K562 (cell line): ENCODE data around the gene BLZF1. TPM values are rescaled to one million over a fixed set of nuclear protein-coding genes. Genes with fewer than 3 reads are reported as not detected.
A peak's percentile ranks its signal among the peaks of the same experiment; 100 is the strongest.

ENCODE experiments used
- ARNT ChIP-seq, 2 experiments: fragments of 450-650 bp; IDR thresholded peaks; 2 replicates each; pipeline ENCODE4 v1.6.1; 2016; ENCODE audit warnings: mild to moderate bottlenecking in 1 of 2
- BRD9 ChIP-seq: fragments of 450-650 bp; IDR thresholded peaks from 2 replicates; pipeline ENCODE4 v1.6.1; 2018; ENCODE audit warnings: low read depth; ENCODE audit not compliant: partially characterized antibody
- COPS2 ChIP-seq: fragments of 450-650 bp; conservative IDR thresholded peaks from 2 replicates; pipeline ENCODE4 v1.6.1; 2016; ENCODE audit warnings: mild to moderate bottlenecking, moderate library complexity
- DMBX1 ChIP-seq: fragments of 250-450 bp; sonication (Bioruptor Pico); IDR thresholded peaks from 2 replicates; pipeline ENCODE4 v1.8.0; 2022; ENCODE audit warnings: inconsistent platforms, mild to moderate bottlenecking, moderate library complexity, borderline replicate concordance
- HMG20B ChIP-seq: fragments of 250-450 bp; sonication (Bioruptor Pico); IDR thresholded peaks from 2 replicates; pipeline ENCODE4 v1.5.0; 2021; ENCODE audit warnings: mild to moderate bottlenecking
- KDM1A ChIP-seq, 2 experiments: fragments of 450-650 bp; IDR thresholded peaks; 2 replicates each; pipeline ENCODE4 v1.6.1; 2016; ENCODE audit warnings: mild to moderate bottlenecking in 2 of 2
- MEF2A ChIP-seq: IDR thresholded peaks from 2 replicates; pipeline ENCODE4 v1.6.1; 2011; ENCODE audit warnings: low read depth, mild to moderate bottlenecking, low read length, moderate library complexity; ENCODE audit not compliant: control insufficient read depth
- RB1 ChIP-seq: fragments of 450-650 bp; IDR thresholded peaks from 2 replicates; pipeline ENCODE4 v1.6.1; 2017; ENCODE audit warnings: low read depth, mild to moderate bottlenecking
- RFX5 ChIP-seq: IDR thresholded peaks from 2 replicates; pipeline ENCODE4 v1.6.1; 2011; ENCODE audit warnings: low read depth, mild to moderate bottlenecking, improper control_type of control experiment, low read length
- RREB1 ChIP-seq: fragments of 250-450 bp; sonication (Bioruptor Pico); IDR thresholded peaks from 2 replicates; pipeline ENCODE4 v1.4.0; 2020
- STAT5A ChIP-seq: IDR thresholded peaks from 2 replicates; pipeline ENCODE4 v1.6.1; 2012; ENCODE audit warnings: low read length, inconsistent platforms, borderline replicate concordance
- TAF9B ChIP-seq: fragments of 450-650 bp; IDR thresholded peaks from 2 replicates; pipeline ENCODE4 v1.6.1; 2018; ENCODE audit warnings: mild to moderate bottlenecking; ENCODE audit not compliant: partially characterized antibody
- ZNF253 ChIP-seq: fragments of 250-450 bp; sonication (Bioruptor Pico); conservative IDR thresholded peaks from 2 replicates; pipeline ENCODE4 v1.6.1; 2021; ENCODE audit warnings: mild to moderate bottlenecking
- ZNF263 ChIP-seq: sonication (generic); formaldehyde crosslinking; IDR thresholded peaks from 2 replicates; pipeline ENCODE4 v1.8.0; 2022; ENCODE audit warnings: mild to moderate bottlenecking, missing genetic modification reagents, borderline replicate concordance
- ZNF449 ChIP-seq: fragments of 250-450 bp; sonication (Bioruptor Pico); IDR thresholded peaks from 2 replicates; pipeline ENCODE4 v1.8.0; 2022; ENCODE audit warnings: moderate library complexity, mild to moderate bottlenecking, inconsistent platforms
- ZNF518B ChIP-seq: fragments of 250-450 bp; sonication (Bioruptor Pico); IDR thresholded peaks from 2 replicates; pipeline ENCODE4 v1.5.0; 2021; ENCODE audit warnings: mild to moderate bottlenecking, moderate library complexity
- ZNF778 ChIP-seq: fragments of 450-650 bp; formaldehyde crosslinking; IDR thresholded peaks from 2 replicates; pipeline ENCODE4 v1.4.0; 2020; ENCODE audit warnings: mild to moderate bottlenecking, moderate library complexity
- polyA plus RNA-seq, 8 experiments: library from polyadenylated mRNA; depleted of rRNA in 4 of 8; stranded (reverse) in 5 of 8; unstranded in 3 of 8; fragments of >200 nt; fragmentation: Nextera tagmentation in 2 of 8; fragmentation: Illumina TruSeq in 1 of 8; extraction: Ambion mirVana in 2 of 8; extraction: Trizol in 1 of 8; gene quantifications; 2 replicates each; pipeline versions ENCODE4 v1.2.1 to v1.2.3, GENCODE V29; 2011 to 2014; ENCODE audit warnings: inconsistent platforms in 1 of 8, missing spikeins in 1 of 8
- total RNA-seq, 7 experiments: library from RNA; depleted of rRNA in 6 of 7; stranded (reverse); fragments of >200 nt in 6 of 7; fragmentation: Illumina TruSeq in 2 of 7; extraction: Trizol in 2 of 7; gene quantifications; 2 replicates each; pipeline versions ENCODE4 v1.2.1 to v1.2.3, GENCODE V29; 2011 to 2021; ENCODE audit warnings: low replicate concordance in 1 of 7

Gene BLZF1
- total and polyA plus RNA-seq, 9 of the 15 experiments (the other 6 are each of a cell fraction or from before 2014, with no cell fraction given), result 20.5 to 32.8 (median 25.3) TPM

GRCh38 chr1:169367686-169368405 is at the start of gene BLZF1, which contains the start of gene NME7 (continued):
- TF ChIP-seq ZNF449 (CRISPR knock-in tag) (no peak), RFX5 (no peak), ZNF778 (CRISPR knock-in tag) (no peak), ZNF253 (CRISPR knock-in tag) (no peak), HMG20B (CRISPR knock-in tag) (no peak), ZNF518B (CRISPR knock-in tag) (no peak), STAT5A (no peak), RREB1 (CRISPR knock-in tag) (no peak), TAF9B (peak; percentile 73), KDM1A (IDR thresholded peaks at IDR 0.05) (0 out of 4 replicates have a peak, but pooled peaks of 1 of the 2 experiments have one; percentile 5), RB1 (no peak), ARNT (IDR thresholded peaks at IDR 0.05) (peak; percentile 32 to 68; a peak in 3 of 4 replicates), COPS2 (no peak), MEF2A (no peak), DMBX1 (no peak), ZNF263 (CRISPR knock-in tag) (no peak; the same call in 1 of the 2 replicates), BRD9 (peak; percentile 72)
